ENCODE data around the gene SH3D19.

GRCh38 chr4:151325949-151326246 lies 493 bp upstream of the SH3D19 start:
- TF ChIP-seq MAZ (IDR thresholded peaks at IDR 0.05; ENCODE audit: borderline replicate concordance, low read depth, low read length) (no peak), CTCF (conservative IDR thresholded peaks at IDR 0.05; ENCODE audit: low read depth, low read length) (no peak), RAD21 (IDR thresholded peaks at IDR 0.05; ENCODE audit: low read length) (no peak), POLR2A (IDR thresholded peaks at IDR 0.05; ENCODE audit: low read depth, low read length) (no peak), BHLHE40 (IDR thresholded peaks at IDR 0.05; ENCODE audit: low read depth, low read length) (no peak), FOS (IDR thresholded peaks at IDR 0.05; ENCODE audit: low read depth, low read length) (no peak), ELK1 (IDR thresholded peaks at IDR 0.05; ENCODE audit: borderline replicate concordance, low read depth, low read length) (no peak), MAFK (IDR thresholded peaks at IDR 0.05; ENCODE audit: low read depth, low read length) (no peak)
